GM12878 (cell line): Measurements from ENCODE around the gene HS3ST6. TPM values are rescaled to one million over a fixed set of nuclear protein-coding genes. Genes with fewer than 3 reads are reported as not detected.
A peak's percentile ranks its signal among the peaks of the same experiment; 100 is the strongest.

ENCODE experiments used
- ATAC-seq: fragments of 200-7000 bp; cut with Tn5 transposase; 3 replicates; pipeline ENCODE4 v1.9.1; 2020; ENCODE audit warnings: mild to moderate bottlenecking, moderate library complexity
- BruUV-seq: library from RNA; stranded (reverse); fragments of 400-500 nt; replicated peaks from 2 replicates; lab custom pipeline; 2021; lab: Mats Ljungman, UMichigan
- CTCF ChIA-PET: fragments of 300-600 bp; sonication (Branson Sonifier 250); formaldehyde crosslinking; extraction: SDS; loops from one replicate; lab custom pipeline; 2021; ENCODE audit warnings: inconsistent platforms; lab: Yijun Ruan, JAX
- POLR2A ChIA-PET: fragments of 350-600 bp; formaldehyde crosslinking; extraction: SDS; loops from one replicate; lab custom pipeline; 2021; ENCODE audit warnings: inconsistent platforms; lab: Charles Lee
- RAD21 ChIA-PET: fragments of 300-600 bp; sonication (Branson Sonifier 250); formaldehyde crosslinking; loops from one replicate; lab custom pipeline; 2023; ENCODE audit warnings: antibody characterized with exemption; ENCODE audit not compliant: unreplicated experiment; lab: Charles Lee
- SMC1A ChIA-PET: fragments of 300-600 bp; sonication (Branson Sonifier 250); formaldehyde crosslinking; loops from one replicate; lab custom pipeline; 2023; ENCODE audit not compliant: unreplicated experiment, uncharacterized antibody; lab: Charles Lee
- DNase-seq: peaks from one replicate; pipeline ENCODE4 v3.0.0-alpha.2; 2011; ENCODE audit warnings: low read depth, low spot score
- FAIRE-seq: peaks from 3 replicates; lab custom pipeline; 2011; peaks lifted over from hg19 to GRCh38; lab: Jason Lieb, UNC
- H2AFZ ChIP-seq: 2 replicates; pipeline ENCODE4 v1.6.0; 2011; ENCODE audit warnings: low read depth, low read length, control low read depth; ENCODE audit not compliant: control insufficient read depth
- H3K27ac ChIP-seq: 2 replicates; pipeline ENCODE4 v1.5.1; 2011; ENCODE audit warnings: control low read depth; ENCODE audit not compliant: control insufficient read depth, insufficient read depth
- H3K27me3 ChIP-seq, 2 experiments: replicated peaks in 1 of 2; 2 replicates each; pipeline versions ENCODE4 v1.6.0 to v1.6.1; 2011; ENCODE audit warnings: low read length in 1 of 2; ENCODE audit not compliant: control insufficient read depth in 2 of 2, insufficient read depth in 2 of 2
- H3K36me3 ChIP-seq, 2 experiments: 2 replicates each; pipeline ENCODE4 v1.5.1; 2011; ENCODE audit warnings: low read length in 1 of 2; ENCODE audit not compliant: control insufficient read depth in 2 of 2, insufficient read depth in 2 of 2
- H3K4me1 ChIP-seq: 2 replicates; pipeline ENCODE4 v1.6.1; 2011; ENCODE audit warnings: mild to moderate bottlenecking, low read length, moderate library complexity, mixed read lengths; ENCODE audit not compliant: control insufficient read depth, insufficient read depth
- H3K4me2 ChIP-seq: 2 replicates; pipeline ENCODE4 v1.6.0; 2011; ENCODE audit warnings: control low read depth; ENCODE audit not compliant: control insufficient read depth, insufficient read depth
- H3K4me3 ChIP-seq: fragments of 200-600 bp; sonication (generic); 2 replicates; pipeline ENCODE4 v1.5.1; 2016
- H3K79me2 ChIP-seq: 2 replicates; pipeline ENCODE4 v1.6.0; 2011; ENCODE audit warnings: low read length; ENCODE audit not compliant: control insufficient read depth, insufficient read depth
- H3K9ac ChIP-seq: 2 replicates; pipeline ENCODE4 v1.8.0; 2011; ENCODE audit warnings: low read length, control low read depth, mixed read lengths; ENCODE audit not compliant: control insufficient read depth, insufficient read depth
- H3K9me3 ChIP-seq: replicated peaks from 3 replicates; pipeline ENCODE4 v1.5.1; 2011; ENCODE audit warnings: mild to moderate bottlenecking, low read length; ENCODE audit not compliant: control insufficient read depth, insufficient read depth
- H4K20me1 ChIP-seq: 2 replicates; pipeline ENCODE4 v1.6.0; 2011; ENCODE audit not compliant: control insufficient read depth, insufficient read depth
- EED ChIP-seq: sonication (generic); IDR thresholded peaks from 2 replicates; pipeline ENCODE4 v1.6.1; 2016; ENCODE audit warnings: antibody characterized with exemption, low read depth
- IKZF1 ChIP-seq: fragments of 450-650 bp; conservative IDR thresholded peaks from 2 replicates; pipeline ENCODE4 v1.6.1; 2017; ENCODE audit warnings: antibody characterized with exemption, mild to moderate bottlenecking
- IRF4 ChIP-seq: IDR thresholded peaks from 2 replicates; pipeline ENCODE4 v1.6.1; 2011; ENCODE audit warnings: low read depth, low read length
- NFYA ChIP-seq: IDR thresholded peaks from 2 replicates; pipeline ENCODE4 v1.6.1; 2011; ENCODE audit warnings: low read depth, mild to moderate bottlenecking, low read length, improper control_type of control experiment, borderline replicate concordance
- RUNX3 ChIP-seq: IDR thresholded peaks from 2 replicates; pipeline ENCODE4 v1.6.1; 2012; ENCODE audit warnings: low read length, inconsistent platforms
- SIN3A ChIP-seq: IDR thresholded peaks from 2 replicates; pipeline ENCODE4 v1.6.1; 2012; ENCODE audit warnings: low read depth, low read length, improper control_type of control experiment
- WGBS: methylation state at CpG from one replicate; pipeline ENCODE4 v1.1.6; 2016; ENCODE audit warnings: low lambda C conversion rate; ENCODE audit not compliant: insufficient replicate concordance, insufficient coverage; ENCODE audit errors: missing lambda C conversion rate; 5-methylcytosine and 5-hydroxymethylcytosine counted together
- in situ Hi-C: fragments of 300-500 bp; cut with MboI; formaldehyde crosslinking; loops from 9 replicates; pipeline ENCODE4 v1.14.3; 2018; ENCODE audit warnings: mixed read lengths
- intact Hi-C: fragments of 100-400 bp; cut with micrococcal nuclease; formaldehyde crosslinking; loops from one replicate; pipeline ENCODE4 v1.14.2; 2022; ENCODE audit not compliant: unreplicated experiment
- polyA plus RNA-seq, 11 experiments: library from polyadenylated mRNA; depleted of rRNA in 4 of 11; unstranded in 6 of 11; stranded (reverse) in 5 of 11; fragments of >200 nt; fragmentation: Nextera tagmentation in 4 of 11; fragmentation: Illumina TruSeq in 1 of 11; extraction: Ambion mirVana in 4 of 11; extraction: Trizol in 1 of 11; gene quantifications; 1 replicate in 1 of 11; 2 replicates in 10 of 11; pipeline versions ENCODE4 v1.2.1 to v1.2.3, GENCODE V29; 2011 to 2016; ENCODE audit warnings: inconsistent platforms in 2 of 11, missing spikeins in 2 of 11, low read depth in 1 of 11
- total RNA-seq, 4 experiments: library from RNA; depleted of rRNA in 3 of 4; stranded (reverse); fragments of >200 nt in 3 of 4; fragmentation: Illumina TruSeq in 1 of 4; extraction: Trizol in 1 of 4; gene quantifications; 2 replicates each; pipeline versions ENCODE4 v1.2.1 to v1.2.3, GENCODE V29; 2013 to 2021

The HS3ST6 gene
- total and polyA plus RNA-seq, 10 of the 15 experiments (the other 5 are each of a cell fraction or from before 2014, with no cell fraction given) = not detected

DNA sequence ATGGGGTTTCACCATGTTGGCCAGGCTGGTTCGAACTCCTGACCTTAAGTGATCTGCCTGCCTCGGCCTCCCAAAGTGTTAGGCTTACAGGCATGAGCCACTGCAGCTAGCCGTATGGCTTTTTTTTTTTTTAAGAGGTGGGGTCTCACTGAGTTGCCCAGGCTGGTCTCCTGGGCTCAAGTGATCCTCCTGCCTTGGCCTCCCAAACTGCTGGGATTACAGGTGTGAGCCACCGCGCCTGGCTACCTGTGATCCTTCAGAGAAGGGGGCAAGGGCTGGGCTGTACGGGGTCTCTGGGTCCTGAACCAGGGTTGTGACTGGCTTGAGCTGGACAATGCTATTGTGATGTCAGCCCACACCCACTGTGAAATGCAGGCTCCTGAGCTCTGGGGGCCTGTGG lies 48.2 kb upstream of the HS3ST6 start, which contains the start of gene RNF151:
TSS of gene RNF151 (plus strand) at position 397 of the 400 bp plus-strand sequence. CDS start 26 bp downstream, outside the sequence.
- WGBS = 99% methylated on average over 6 of the region's 6 CpGs
- Histone ChIP-seq H3K4me1 (peaks cover 16% of the 10 kb centered on the region), H3K9me3 (no peaks in the 10 kb centered on the region), H3K27ac (peak within 1 kb of the TSS; percentile 88), H3K4me2 (peak within 1 kb of the TSS; percentile 97), H3K27me3 (no peaks in the 10 kb centered on the region), H3K36me3 (peaks cover 11 to 13% of the 10 kb centered on the region in 2 experiments; a peak in 3 of 4 replicates), H2AFZ (no peak within 1 kb of the TSS), H4K20me1 (peaks cover 3% of the 10 kb centered on the region; the same call in 1 of the 2 replicates), H3K79me2 (peaks cover 53% of the 10 kb centered on the region), H3K4me3 (peak within 1 kb of the TSS; percentile 83), H3K9ac (peak within 1 kb of the TSS; percentile 97)
- DNase-seq = no peak
- ATAC-seq = no peak
- ChIA-PET RAD21 (interaction anchor here (0.5 kb wide), 1 partner anchor 18 kb away, joined by 3 read pairs; no protein-coding TSS in a partner anchor), CTCF (interaction anchor here (1.3 to 1.4 kb wide), 3 partner anchors 15 to 34 kb away, joined by 4 to 5 read pairs (median 4); partner anchors contain the start of gene NOXO1), SMC1A (no interaction called here), POLR2A (interaction anchor here (0.5 to 3.3 kb wide), 6 partner anchors 8 to 175 kb away, joined by 3 to 25 read pairs (median 4); partner anchors contain the start of gene NOXO1)
- TF ChIP-seq IRF4 = no peak
- TF ChIP-seq NFYA = no peak
- no peak for TF ChIP-seq EED
- TF ChIP-seq RUNX3 = no peak
- no peak for TF ChIP-seq SIN3A
- TF ChIP-seq IKZF1 = no peak
- intact Hi-C loops (no loop called here), in situ Hi-C loops (no loop called here)
- FAIRE-seq = no peak
- no TSS peak for BruUV-seq
